Right lobe of liver (tissue), 6 donors: Measurements from ENCODE around the gene ZNF333. TPM values are rescaled to one million over a fixed set of nuclear protein-coding genes. Genes with fewer than 3 reads are reported as not detected.

Experiments used
- ATAC-seq, 4 donors: fragments of 200-7000 bp; cut with Tn5 transposase; one replicate each; pipeline ENCODE4 v1.9.1; 2020; ENCODE audit warnings: mild to moderate bottlenecking in 4 of 4, moderate library complexity in 4 of 4
- DNase-seq, 3 donors: peaks; one replicate each; pipeline ENCODE4 v3.0.0-alpha.2; 2020
- H3K27ac ChIP-seq, 3 donors: fragments of 200-600 bp; one replicate each; pipeline ENCODE4 v1.8.0; 2022
- H3K27me3 ChIP-seq, 2 donors: fragments of 200-600 bp; one replicate each; pipeline ENCODE4 v1.8.0; 2022
- H3K36me3 ChIP-seq, 4 donors: fragments of 200-600 bp; sonication (generic) in 1 of 4; one replicate each; pipeline versions ENCODE4 v1.5.1 to v1.8.0; 2017 to 2022; ENCODE audit warnings: control low read depth in 1 of 4
- H3K4me1 ChIP-seq, 4 donors: fragments of 200-600 bp; sonication (generic) in 1 of 4; one replicate each; pipeline versions ENCODE4 v1.5.1 to v1.8.0; 2017 to 2022; ENCODE audit warnings: control low read depth in 1 of 4
- H3K4me3 ChIP-seq, 3 donors: fragments of 200-600 bp; one replicate each; pipeline ENCODE4 v1.8.0; 2022
- H3K9me3 ChIP-seq, 4 donors: fragments of 200-600 bp; sonication (generic) in 1 of 4; one replicate each; pipeline versions ENCODE4 v1.5.1 to v1.8.0; 2017 to 2022; ENCODE audit warnings: control low read depth in 1 of 4
- POLR2A ChIP-seq: fragments of 450-650 bp; IDR thresholded peaks from one replicate; pipeline ENCODE4 v1.6.1; 2017; ENCODE audit warnings: antibody characterized with exemption, mild to moderate bottlenecking
- WGBS: methylation state at CpG from one replicate; pipeline ENCODE4 v1.1.6; 2018; ENCODE audit warnings: low coverage, low lambda C conversion rate; ENCODE audit not compliant: insufficient coverage; ENCODE audit errors: missing lambda C conversion rate; 5-methylcytosine and 5-hydroxymethylcytosine counted together
- intact Hi-C, 2 donors: fragments of 100-400 bp; cut with DNase I; formaldehyde crosslinking; loops; one replicate each; pipeline versions ENCODE4 v1.11.2 to v1.14.1; 2022
- total RNA-seq, 6 experiments: library from RNA; depleted of rRNA in 2 of 6; stranded (reverse); fragments of >200 nt in 2 of 6; fragmentation: NEBNext Ultra II Directional in 3 of 6; extraction: Animal tissue kit (Norgen Biotek cat#: 25700) in 3 of 6; gene quantifications; one replicate each; pipeline versions ENCODE4 v1.1.0 to v1.2.4, GENCODE V29; 2016 to 2023
- TF ChIP-seq, protein P1 (sequence below), 4 donors: fragments of 200-600 bp in 3 of 4; fragments of 450-650 bp in 1 of 4; IDR thresholded peaks; one replicate each; pipeline versions ENCODE4 v1.5.1 to v1.8.0; 2016 to 2022; ENCODE audit warnings: antibody characterized with exemption in 4 of 4, mild to moderate bottlenecking in 2 of 4
- donor health status: DM: no; HTN: yes; CAD: no.
- donor health status: DM: no; HTN: no; CAD: no.
- donor health status: DM: no; HTN: no; CAD: no.
- donor health status: DM: no; HTN: yes; CAD: no.
- donor health status: DM: no; HTN: yes; CAD: no.

ZNF333 gene
- total RNA-seq, 6 experiments from 2014 or later = 2.5 to 6.1 (median 3.8) TPM

DNA sequence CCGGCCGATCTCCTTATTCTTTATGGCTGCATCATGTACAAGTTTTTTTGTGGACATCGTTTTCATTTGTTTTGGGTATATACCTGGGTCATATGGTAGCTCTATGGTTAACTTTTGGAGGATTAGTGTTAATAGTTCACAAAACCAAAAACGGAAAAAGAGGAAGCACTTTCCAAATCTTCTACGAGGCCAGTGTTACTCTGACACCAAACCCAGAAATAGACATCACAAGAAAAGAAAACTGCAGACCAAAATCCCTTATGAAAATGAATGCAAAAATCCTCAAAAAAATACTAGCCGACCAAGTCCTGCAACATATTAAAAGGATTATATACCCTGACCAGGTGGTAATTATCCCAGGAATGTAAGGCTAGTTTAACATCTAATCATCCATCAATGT lies 58.8 kb downstream of the ZNF333 start:
- Histone ChIP-seq H3K4me3 (no peak overlapping the region), H3K9me3 (no peaks in the 10 kb centered on the region), H3K27me3 (no peaks in the 10 kb centered on the region), H3K27ac (no peak overlapping the region), H3K4me1 (no peaks in the 10 kb centered on the region), H3K36me3 (no peaks in the 10 kb centered on the region)
- ATAC-seq (no peak), DNase-seq (no peak)
- no peak for TF ChIP-seq POLR2A
- TF ChIP-seq, protein P1, sequence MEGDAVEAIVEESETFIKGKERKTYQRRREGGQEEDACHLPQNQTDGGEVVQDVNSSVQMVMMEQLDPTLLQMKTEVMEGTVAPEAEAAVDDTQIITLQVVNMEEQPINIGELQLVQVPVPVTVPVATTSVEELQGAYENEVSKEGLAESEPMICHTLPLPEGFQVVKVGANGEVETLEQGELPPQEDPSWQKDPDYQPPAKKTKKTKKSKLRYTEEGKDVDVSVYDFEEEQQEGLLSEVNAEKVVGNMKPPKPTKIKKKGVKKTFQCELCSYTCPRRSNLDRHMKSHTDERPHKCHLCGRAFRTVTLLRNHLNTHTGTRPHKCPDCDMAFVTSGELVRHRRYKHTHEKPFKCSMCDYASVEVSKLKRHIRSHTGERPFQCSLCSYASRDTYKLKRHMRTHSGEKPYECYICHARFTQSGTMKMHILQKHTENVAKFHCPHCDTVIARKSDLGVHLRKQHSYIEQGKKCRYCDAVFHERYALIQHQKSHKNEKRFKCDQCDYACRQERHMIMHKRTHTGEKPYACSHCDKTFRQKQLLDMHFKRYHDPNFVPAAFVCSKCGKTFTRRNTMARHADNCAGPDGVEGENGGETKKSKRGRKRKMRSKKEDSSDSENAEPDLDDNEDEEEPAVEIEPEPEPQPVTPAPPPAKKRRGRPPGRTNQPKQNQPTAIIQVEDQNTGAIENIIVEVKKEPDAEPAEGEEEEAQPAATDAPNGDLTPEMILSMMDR (IDR thresholded peaks at IDR 0.05) = no peak
- intact Hi-C loops = no loop called here
- WGBS = 49% methylated on average over 6 of the region's 6 CpGs

DNA sequence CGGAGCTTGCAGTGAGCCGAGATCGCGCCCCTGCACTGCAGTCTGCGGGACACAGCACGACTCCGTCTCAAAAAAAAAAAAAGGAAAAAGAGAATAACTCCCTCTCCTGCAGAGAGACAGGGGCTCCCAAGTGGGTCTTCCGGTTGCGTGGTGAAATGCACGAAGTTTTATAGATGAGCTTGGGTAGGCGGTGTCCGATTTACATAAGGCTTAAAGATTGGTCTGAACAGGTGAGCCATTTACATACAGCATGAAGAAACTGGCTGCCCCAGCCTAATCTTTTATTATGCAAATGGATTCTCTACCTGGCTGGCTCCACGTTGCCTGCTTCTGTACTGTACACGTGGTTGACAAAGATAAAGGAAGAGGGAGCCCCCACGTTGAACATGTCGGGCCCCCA lies 69.0 kb downstream of the ZNF333 start:
- WGBS = 42% methylated on average over 9 of the region's 16 CpGs
- H3K4me1 ChIP-seq = no peaks in the 10 kb centered on the region
- TF ChIP-seq, protein P1 (IDR thresholded peaks at IDR 0.05) = no peak
- TF ChIP-seq POLR2A = no peak
- ATAC-seq (no peak), DNase-seq (peak in 2 of 3 donors; percentile 11 to 25)
- intact Hi-C loops = no loop called here
- no peak overlapping the region for H3K27ac ChIP-seq
- H3K27me3 ChIP-seq = no peaks in the 10 kb centered on the region
- no peaks in the 10 kb centered on the region for H3K9me3 ChIP-seq
- H3K36me3 ChIP-seq = no peaks in the 10 kb centered on the region
- H3K4me3 ChIP-seq = no peak overlapping the region

DNA sequence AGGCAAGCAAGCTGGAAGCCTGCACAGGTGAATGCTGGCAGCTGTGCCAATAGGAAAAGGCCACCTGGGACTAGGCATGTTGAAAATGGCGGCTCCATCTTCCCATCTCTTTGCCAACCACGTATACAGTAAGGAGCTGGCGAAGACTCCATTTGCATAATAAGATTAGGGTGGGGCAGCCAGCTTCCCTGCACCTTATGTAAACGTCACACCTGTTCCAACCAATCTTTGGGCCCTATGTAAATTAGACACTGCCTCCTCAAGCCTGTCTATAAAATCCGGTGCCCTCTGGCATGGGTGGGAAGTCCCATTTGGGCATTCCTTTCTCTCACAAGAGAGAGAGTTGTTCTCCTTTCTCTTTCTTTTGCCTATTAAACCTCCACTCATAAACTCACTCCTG lies 71.8 kb downstream of the ZNF333 start:
- ATAC-seq (no peak), DNase-seq (peak in 2 of 3 donors; percentile 3 to 28)
- TF ChIP-seq, protein P1 (IDR thresholded peaks at IDR 0.05) = no peak
- 47% methylated on average over 5 of the region's 5 CpGs for WGBS
- intact Hi-C loops = no loop called here
- Histone ChIP-seq H3K4me1 (no peaks in the 10 kb centered on the region), H3K9me3 (no peaks in the 10 kb centered on the region), H3K36me3 (no peaks in the 10 kb centered on the region), H3K4me3 (no peak overlapping the region), H3K27ac (no peak overlapping the region), H3K27me3 (no peaks in the 10 kb centered on the region)

DNA sequence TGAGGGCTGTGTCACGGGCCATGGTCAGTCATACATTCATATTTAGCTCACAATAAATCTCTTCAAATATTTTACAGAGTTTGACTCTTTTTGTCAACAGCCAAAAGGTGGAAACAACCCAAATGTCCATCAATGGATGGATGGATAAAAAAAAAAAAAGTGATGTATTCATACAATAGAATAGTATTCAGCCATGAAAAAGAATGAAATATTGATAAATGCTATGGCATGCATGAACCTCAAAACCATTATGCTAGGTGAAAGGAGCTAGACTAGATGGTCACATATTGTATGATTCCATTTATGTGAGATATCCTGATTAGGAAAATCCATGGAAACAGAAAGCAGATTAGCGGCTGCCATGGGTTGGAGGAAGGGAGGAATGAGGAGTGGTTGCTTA lies 72.3 kb downstream of the ZNF333 start:
- DNase-seq = peak in 1 of 3 donors; percentile 1
- TF ChIP-seq, protein P1 (IDR thresholded peaks at IDR 0.05) = no peak
- TF ChIP-seq POLR2A = no peak
- Histone ChIP-seq H3K9me3 (no peaks in the 10 kb centered on the region), H3K4me3 (no peak overlapping the region), H3K4me1 (no peaks in the 10 kb centered on the region), H3K27ac (no peak overlapping the region), H3K36me3 (no peaks in the 10 kb centered on the region), H3K27me3 (no peaks in the 10 kb centered on the region)
- no peak for ATAC-seq
- 57% methylated on average over 1 of the region's 2 CpGs for WGBS
- intact Hi-C loops = no loop called here
